Ascending aorta (tissue), 2 donors: Measurements from ENCODE around the gene CSGALNACT2. TPM values are rescaled to one million over a fixed set of nuclear protein-coding genes. Genes with fewer than 3 reads are reported as not detected.

ENCODE experiments used
- DNase-seq, 2 donors: peaks; one replicate each; pipeline ENCODE4 v3.0.0-alpha.2; 2019; ENCODE audit warnings: low spot score in 2 of 2
- H3K27ac ChIP-seq, 2 donors: fragments of 200-600 bp; sonication (generic); one replicate each; pipeline ENCODE4 v1.5.1; 2016 to 2017; ENCODE audit warnings: mild to moderate bottlenecking in 1 of 2
- H3K27me3 ChIP-seq: fragments of 200-600 bp; sonication (generic); one replicate; pipeline ENCODE4 v1.5.1; 2017
- H3K36me3 ChIP-seq, 2 donors: fragments of 200-600 bp; sonication (generic); one replicate each; pipeline ENCODE4 v1.5.1; 2016
- H3K4me1 ChIP-seq, 2 donors: fragments of 200-600 bp; sonication (generic); one replicate each; pipeline ENCODE4 v1.5.1; 2016 to 2017; ENCODE audit warnings: mild to moderate bottlenecking in 1 of 2
- H3K4me3 ChIP-seq, 2 donors: fragments of 200-600 bp; sonication (generic); one replicate each; pipeline ENCODE4 v1.5.1; 2016 to 2017; ENCODE audit warnings: mild to moderate bottlenecking in 1 of 2
- H3K9me3 ChIP-seq, 2 donors: fragments of 200-600 bp; sonication (generic); one replicate each; pipeline ENCODE4 v1.5.1; 2016
- intact Hi-C: fragments of 100-400 bp; cut with DNase I; formaldehyde crosslinking; loops from one replicate; pipeline ENCODE4 v1.15.1; 2023
- total RNA-seq: library from RNA; depleted of rRNA; stranded (reverse); fragments of >200 nt; gene quantifications from one replicate; pipeline ENCODE4 v1.1.0, GENCODE V29; 2016
- TF ChIP-seq, protein P1 (sequence below), 3 experiments: fragments of 200-600 bp in 2 of 3; fragments of 450-650 bp in 1 of 3; sonication (generic) in 2 of 3; IDR thresholded peaks; one replicate each; pipeline ENCODE4 v1.5.1; 2016 to 2019; ENCODE audit warnings: antibody characterized with exemption in 3 of 3, mild to moderate bottlenecking in 1 of 3, moderate library complexity in 1 of 3

CSGALNACT2 gene
- total RNA-seq, 1 donor from 2014 or later, result 19.7 TPM

DNA sequence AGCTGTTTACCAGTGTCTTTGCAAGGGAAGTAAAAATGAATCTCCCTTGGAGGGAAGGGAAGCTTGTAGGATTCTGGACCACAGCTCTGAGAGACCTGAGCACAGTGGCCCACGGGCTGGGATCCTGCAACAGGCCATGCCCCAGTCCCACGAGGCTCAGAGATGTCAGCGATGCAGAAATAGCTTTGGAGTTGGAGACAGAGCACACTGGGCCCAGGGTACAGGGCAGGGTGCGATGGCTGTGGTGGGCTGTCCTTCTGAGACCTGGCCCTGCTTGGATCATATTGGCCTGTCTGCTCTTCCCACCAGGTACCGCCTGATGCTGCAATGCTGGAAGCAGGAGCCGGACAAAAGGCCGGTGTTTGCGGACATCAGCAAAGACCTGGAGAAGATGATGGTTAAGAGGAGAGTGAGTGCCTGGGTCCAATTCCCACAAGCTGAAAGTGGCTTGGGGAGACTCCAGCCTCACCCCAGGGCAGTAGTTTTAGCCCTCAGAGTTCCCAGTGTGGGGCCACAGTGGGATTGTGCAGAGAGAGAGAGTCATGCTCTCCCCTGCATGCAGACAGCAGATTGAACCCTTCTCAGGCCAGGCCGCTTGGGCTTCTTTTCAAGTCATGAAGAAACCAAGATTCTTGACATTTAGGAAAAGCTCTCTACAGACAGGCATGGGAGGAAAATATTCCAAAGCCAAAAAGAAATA is 13.5 kb upstream of the CSGALNACT2 start:
- Histone ChIP-seq H3K4me1 (no peaks in the 10 kb centered on the region), H3K27me3 (no peaks in the 10 kb centered on the region), H3K4me3 (no peak overlapping the region), H3K36me3 (no peaks in the 10 kb centered on the region), H3K9me3 (no peaks in the 10 kb centered on the region), H3K27ac (no peak overlapping the region)
- peak in 1 of 2 donors; percentile 30 for DNase-seq
- TF ChIP-seq, protein P1, sequence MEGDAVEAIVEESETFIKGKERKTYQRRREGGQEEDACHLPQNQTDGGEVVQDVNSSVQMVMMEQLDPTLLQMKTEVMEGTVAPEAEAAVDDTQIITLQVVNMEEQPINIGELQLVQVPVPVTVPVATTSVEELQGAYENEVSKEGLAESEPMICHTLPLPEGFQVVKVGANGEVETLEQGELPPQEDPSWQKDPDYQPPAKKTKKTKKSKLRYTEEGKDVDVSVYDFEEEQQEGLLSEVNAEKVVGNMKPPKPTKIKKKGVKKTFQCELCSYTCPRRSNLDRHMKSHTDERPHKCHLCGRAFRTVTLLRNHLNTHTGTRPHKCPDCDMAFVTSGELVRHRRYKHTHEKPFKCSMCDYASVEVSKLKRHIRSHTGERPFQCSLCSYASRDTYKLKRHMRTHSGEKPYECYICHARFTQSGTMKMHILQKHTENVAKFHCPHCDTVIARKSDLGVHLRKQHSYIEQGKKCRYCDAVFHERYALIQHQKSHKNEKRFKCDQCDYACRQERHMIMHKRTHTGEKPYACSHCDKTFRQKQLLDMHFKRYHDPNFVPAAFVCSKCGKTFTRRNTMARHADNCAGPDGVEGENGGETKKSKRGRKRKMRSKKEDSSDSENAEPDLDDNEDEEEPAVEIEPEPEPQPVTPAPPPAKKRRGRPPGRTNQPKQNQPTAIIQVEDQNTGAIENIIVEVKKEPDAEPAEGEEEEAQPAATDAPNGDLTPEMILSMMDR (IDR thresholded peaks at IDR 0.05), result no peak
- intact Hi-C loops, result no loop called here

DNA sequence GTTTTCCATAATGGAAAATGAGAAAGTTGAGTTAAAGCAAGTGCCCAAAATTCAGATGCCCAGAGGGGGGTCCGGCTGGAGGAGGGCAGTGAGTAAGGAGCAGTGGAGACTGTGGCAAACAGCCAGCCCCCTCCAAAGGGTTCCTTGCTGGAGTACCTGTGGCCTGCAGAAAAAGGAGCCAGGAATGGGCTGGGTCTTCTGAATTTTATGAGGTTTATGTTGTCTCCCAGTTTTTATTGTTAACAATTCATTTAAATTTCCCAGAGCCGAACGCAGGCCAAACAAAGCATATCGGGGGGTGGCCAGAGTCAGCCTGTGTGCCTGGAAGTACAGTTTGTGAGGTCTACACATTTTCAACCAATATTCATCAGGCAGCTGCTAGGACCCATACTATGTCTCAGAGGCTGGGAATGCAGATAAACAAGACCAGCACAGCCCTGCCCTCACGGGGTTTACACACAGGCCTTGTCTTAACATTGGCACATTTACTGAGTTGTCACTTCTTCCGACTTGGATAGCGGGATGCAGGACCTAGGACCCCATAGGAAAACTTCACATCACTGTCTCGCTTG is 12.9 kb upstream of the CSGALNACT2 start:
- Histone ChIP-seq H3K27me3 (no peaks in the 10 kb centered on the region), H3K4me3 (no peak overlapping the region), H3K4me1 (no peaks in the 10 kb centered on the region), H3K9me3 (no peaks in the 10 kb centered on the region), H3K36me3 (no peaks in the 10 kb centered on the region), H3K27ac (no peak overlapping the region)
- TF ChIP-seq, protein P1 (IDR thresholded peaks at IDR 0.05), result no peak
- intact Hi-C loops, result no loop called here
- peak in 1 of 2 donors; percentile 7 for DNase-seq

GRCh38 chr10:43125881-43126731 is 12.1 kb upstream of the CSGALNACT2 start:
- intact Hi-C loops, result no loop called here
- Histone ChIP-seq H3K36me3 (no peaks in the 10 kb centered on the region), H3K4me1 (no peaks in the 10 kb centered on the region), H3K9me3 (no peaks in the 10 kb centered on the region), H3K27me3 (no peaks in the 10 kb centered on the region), H3K4me3 (no peak overlapping the region), H3K27ac (no peak overlapping the region)
- TF ChIP-seq, protein P1 (IDR thresholded peaks at IDR 0.05), result no peak
- DNase-seq, result peak in 1 of 2 donors; percentile 41

GRCh38 chr10:43126759-43127424 is 11.4 kb upstream of the CSGALNACT2 start:
- Histone ChIP-seq H3K9me3 (no peaks in the 10 kb centered on the region), H3K27me3 (no peaks in the 10 kb centered on the region), H3K36me3 (no peaks in the 10 kb centered on the region), H3K4me1 (no peaks in the 10 kb centered on the region), H3K4me3 (no peak overlapping the region), H3K27ac (no peak overlapping the region)
- intact Hi-C loops, result no loop called here
- no peak for DNase-seq
- TF ChIP-seq, protein P1 (IDR thresholded peaks at IDR 0.05), result no peak

- H3K27ac ChIP-seq, result no peak overlapping the region
- H3K27me3 ChIP-seq, result no peaks in the 10 kb centered on the region
- H3K9me3 ChIP-seq, result no peaks in the 10 kb centered on the region
- no peak overlapping the region for H3K4me3 ChIP-seq
- H3K4me1 ChIP-seq, result no peaks in the 10 kb centered on the region
- intact Hi-C loops, result no loop called here
- no peak for DNase-seq
- no peaks in the 10 kb centered on the region for H3K36me3 ChIP-seq
- TF ChIP-seq, protein P1 (IDR thresholded peaks at IDR 0.05), result no peak
Observed at GRCh38 chr10:43127442-43127841, 10.8 kb upstream of the CSGALNACT2 start.
